ENCODE results near the gene ZCCHC17. TPM values are rescaled to one million over a fixed set of nuclear protein-coding genes. Genes with fewer than 3 reads are reported as not detected.

Gene ZCCHC17
- total and polyA plus RNA-seq, 2 donors (not counting 3 experiments of a cell fraction or from before 2014, with no cell fraction given): 32.0 to 41.4 TPM

Other genes with a start within 250 kb of the ZCCHC17 start
- gene PUM1, start 231.3 kb upstream of the ZCCHC17 start, total RNA-seq: 124 and 131 TPM in 2 replicates
- 91.6 and 94.7 TPM in 2 replicates for gene PUM1, start 231.3 kb upstream of the ZCCHC17 start, polyA plus RNA-seq
- 0.23 and 0.40 TPM in 2 replicates for gene NKAIN1, start 57.1 kb upstream of the ZCCHC17 start, total RNA-seq
- 0.29 and 0.60 TPM in 2 replicates for gene NKAIN1, start 57.1 kb upstream of the ZCCHC17 start, polyA plus RNA-seq
- 78.1 and 85.3 TPM in 2 replicates for gene SNRNP40, start 244 bp upstream of the ZCCHC17 start, total RNA-seq
- gene SNRNP40, start 244 bp upstream of the ZCCHC17 start, polyA plus RNA-seq: 57.8 and 66.3 TPM in 2 replicates
- 0.84 and 1.8 TPM in 2 replicates for gene FABP3, start 76.0 kb downstream of the ZCCHC17 start, total RNA-seq
- 1.8 and 2.6 TPM in 2 replicates for gene FABP3, start 76.0 kb downstream of the ZCCHC17 start, polyA plus RNA-seq
- gene SERINC2, start 116.2 kb downstream of the ZCCHC17 start, total RNA-seq: 19.4 and 21.4 TPM in 2 replicates
- gene SERINC2, start 116.2 kb downstream of the ZCCHC17 start, polyA plus RNA-seq: 34.6 and 48.6 TPM in 2 replicates

Data from endothelial cell of umbilical vein (primary cell).